ENCODE results near the gene ZDHHC21.

Gene ZDHHC21

DNA sequence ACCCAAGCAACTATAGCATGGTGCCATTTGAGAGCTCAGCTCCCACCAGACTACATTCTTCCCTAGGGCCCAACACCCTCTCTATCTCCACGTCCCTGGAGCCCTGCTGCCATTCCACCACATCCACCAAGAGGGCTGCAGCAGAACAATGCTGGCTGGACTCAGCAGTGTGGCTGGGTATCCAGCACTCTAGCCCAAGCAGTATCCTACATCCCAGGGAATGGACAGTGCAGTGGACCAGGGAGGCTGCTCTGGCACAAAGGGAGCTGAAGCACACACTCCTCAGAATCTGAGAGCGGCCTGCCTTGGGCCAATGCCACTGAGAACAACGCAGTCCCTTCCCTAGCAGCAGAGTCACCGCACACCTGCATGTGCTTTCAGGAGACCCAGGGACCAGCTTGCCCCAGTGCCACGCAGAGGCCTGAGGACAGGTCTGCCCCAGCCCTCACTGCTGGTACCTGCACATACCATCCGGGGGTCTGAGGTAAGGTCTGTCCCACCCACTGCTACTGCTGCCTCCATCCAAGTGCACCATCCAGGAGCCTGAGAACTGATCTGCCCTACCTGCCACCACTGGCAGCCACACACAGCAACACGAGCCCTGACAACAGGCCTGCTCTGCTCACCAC is 95.9 kb downstream of the ZDHHC21 start:
- DNase-seq = no peak

DNA sequence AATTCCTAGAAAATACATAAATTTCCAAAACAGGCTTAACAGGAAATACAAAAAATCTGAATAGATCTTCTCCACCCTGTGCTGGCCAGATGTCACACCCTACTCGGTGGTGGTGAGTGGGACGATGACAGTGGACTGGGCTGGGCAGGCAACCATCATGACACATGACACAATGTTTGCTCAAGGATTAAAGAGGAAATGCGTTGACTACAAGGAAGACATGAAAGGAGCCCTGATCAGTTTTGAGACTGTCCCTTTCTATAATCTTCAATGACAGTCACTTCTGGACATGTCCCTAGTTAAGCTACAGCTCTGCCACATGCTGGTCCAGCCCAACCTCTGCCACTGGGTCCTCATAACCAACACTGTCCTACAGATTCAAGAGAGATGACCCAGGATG is 99.8 kb downstream of the ZDHHC21 start:
- no peak for DNase-seq

- no peak for DNase-seq
These were observed 101.8 kb downstream of the ZDHHC21 start for GRCh38 chr9:14591411-14591810.

- DNase-seq = no peak
These were observed 107.3 kb downstream of the ZDHHC21 start for GRCh38 chr9:14585730-14586473.

DNA sequence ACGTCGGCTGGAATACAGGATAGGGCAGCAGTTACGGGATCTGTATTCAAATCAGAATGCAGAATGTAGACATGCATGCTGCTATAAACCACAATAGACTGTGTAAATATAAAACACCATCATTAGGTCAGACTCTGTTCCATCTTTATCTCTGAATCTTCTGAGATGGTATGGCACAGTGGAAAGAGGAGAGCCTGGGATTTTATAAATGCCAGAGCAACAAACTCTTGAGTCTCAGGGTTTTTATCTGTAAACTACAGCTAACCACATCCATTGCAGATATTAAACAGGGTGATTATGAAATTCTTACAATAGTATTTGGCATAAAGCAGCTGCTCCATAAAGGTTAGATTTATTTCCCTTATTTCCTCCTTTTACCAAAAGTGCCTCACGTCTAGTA is 108.7 kb downstream of the ZDHHC21 start:
- DNase-seq = no peak

GRCh38 chr9:14578030-14578429 is 115.2 kb downstream of the ZDHHC21 start:
- no peak for DNase-seq

- DNase-seq = no peak
These were observed 119.1 kb downstream of the ZDHHC21 start for GRCh38 chr9:14574173-14574572.

- no peak for DNase-seq
These were observed 119.9 kb downstream of the ZDHHC21 start for GRCh38 chr9:14573319-14573718.

GRCh38 chr9:14565352-14566016 is 127.7 kb downstream of the ZDHHC21 start:
- DNase-seq = no peak

GRCh38 chr9:14563902-14564624 is 129.2 kb downstream of the ZDHHC21 start:
- no peak for DNase-seq

DNA sequence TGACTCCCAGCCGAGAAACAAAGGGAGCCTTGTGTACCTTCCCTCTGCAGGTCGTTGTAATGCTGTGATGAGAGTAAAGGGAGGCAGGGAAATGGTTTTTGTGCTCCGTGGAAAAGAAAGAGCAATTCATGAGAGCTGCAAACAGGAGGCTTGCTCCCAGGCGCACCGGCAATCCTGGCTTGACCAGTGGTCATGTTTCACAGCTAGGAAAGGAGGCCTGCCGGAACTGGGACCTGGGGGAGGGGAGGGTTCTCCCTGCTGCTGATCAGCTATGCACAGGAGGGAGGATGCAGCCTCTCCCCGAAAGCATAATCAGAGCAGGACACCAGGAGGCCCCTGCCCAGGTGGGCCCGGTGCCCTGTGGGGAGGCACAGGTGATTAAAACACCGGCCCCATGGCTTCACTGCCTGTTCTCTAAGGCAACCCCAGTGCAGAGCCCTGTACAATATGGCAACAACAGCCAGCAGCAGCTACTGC is 131.3 kb downstream of the ZDHHC21 start:
- DNase-seq = no peak

All from right forelimb (tissue), 1 donor.